Neural cell (in vitro differentiated cells): ENCODE results near the gene MYCBP2. TPM values are rescaled to one million over a fixed set of nuclear protein-coding genes. Genes with fewer than 3 reads are reported as not detected.
"Not testable (repeated sequence)": the region's sequence is repeated elsewhere in the genome, so short reads cannot be mapped to it uniquely, and the experiment has no call there.

Experiments used
- H2AFZ ChIP-seq: fragments of 200-600, 300-800 bp; sonication (generic), shearing (Covaris generic); 2 replicates; pipeline ENCODE4 v1.6.0; 2014; ENCODE audit warnings: low read depth, mild to moderate bottlenecking, antibody characterized with exemption, low read length, moderate library complexity
- H3F3A ChIP-seq: fragments of 200-600 bp; shearing (Covaris generic); 2 replicates; pipeline ENCODE4 v1.6.1; 2016; ENCODE audit warnings: mild to moderate bottlenecking, moderate library complexity, mixed read lengths, antibody characterized with exemption, low read length; ENCODE audit not compliant: insufficient read depth, poor library complexity, severe bottlenecking
- H3K27ac ChIP-seq: fragments of 200-600, 300-800 bp; sonication (generic), shearing (Covaris generic); 2 replicates; pipeline ENCODE4 v1.5.1; 2014; ENCODE audit warnings: mild to moderate bottlenecking, low read length, moderate library complexity
- H3K27me3 ChIP-seq: fragments of 300-800, 200-600 bp; sonication (generic), shearing (Covaris generic); 2 replicates; pipeline ENCODE4 v1.6.0; 2014; ENCODE audit warnings: mild to moderate bottlenecking, low read depth, low read length, moderate library complexity; ENCODE audit not compliant: insufficient read depth
- H3K36me3 ChIP-seq: fragments of 300-800, 200-600 bp; sonication (generic), shearing (Covaris generic); 2 replicates; pipeline ENCODE4 v1.5.1; 2014; ENCODE audit warnings: mild to moderate bottlenecking, antibody characterized with exemption, low read length, moderate library complexity; ENCODE audit not compliant: insufficient read depth
- H3K4me2 ChIP-seq: fragments of 300-800, 200-600 bp; sonication (generic), shearing (Covaris generic); 2 replicates; pipeline ENCODE4 v1.6.0; 2014; ENCODE audit warnings: mild to moderate bottlenecking, low read length
- H3K4me3 ChIP-seq: fragments of 300-800, 200-600 bp; sonication (generic), shearing (Covaris generic); 2 replicates; pipeline ENCODE4 v1.5.1; 2014; ENCODE audit warnings: mild to moderate bottlenecking, low read length, moderate library complexity
- H3K79me2 ChIP-seq: fragments of 200-600 bp; shearing (Covaris generic); replicated peaks from 2 replicates; pipeline ENCODE4 v1.6.0; 2014; ENCODE audit warnings: mild to moderate bottlenecking, low read length, moderate library complexity; ENCODE audit not compliant: insufficient read depth
- H3K9ac ChIP-seq: fragments of 300-800, 200-600 bp; sonication (generic), shearing (Covaris generic); 2 replicates; pipeline ENCODE4 v1.6.1; 2016; ENCODE audit warnings: mild to moderate bottlenecking, low read length, mixed read lengths
- H3K9me2 ChIP-seq: fragments of 200-600 bp; shearing (Covaris generic); 2 replicates; pipeline ENCODE4 v1.6.1; 2016; ENCODE audit warnings: mild to moderate bottlenecking, low read length, mixed read lengths; ENCODE audit not compliant: insufficient read depth
- H3K9me3 ChIP-seq: fragments of 200-600, 300-800 bp; sonication (generic), shearing (Covaris generic); 2 replicates; pipeline ENCODE4 v1.6.1; 2016; ENCODE audit warnings: mild to moderate bottlenecking, mixed run types, low read length, moderate library complexity, mixed read lengths
- H4K20me1 ChIP-seq: fragments of 200-600 bp; shearing (Covaris generic); 2 replicates; pipeline ENCODE4 v1.6.1; 2016; ENCODE audit warnings: mild to moderate bottlenecking, mixed run types; ENCODE audit not compliant: insufficient read depth
- EP300 ChIP-seq: fragments of 450-650 bp; conservative IDR thresholded peaks from 2 replicates; pipeline ENCODE4 v1.6.1; 2014; ENCODE audit warnings: antibody characterized with exemption, mild to moderate bottlenecking, moderate library complexity; ENCODE audit not compliant: poor library complexity, severe bottlenecking
- EZH2 ChIP-seq: fragments of 200-600, 300-800 bp; shearing (Covaris generic), sonication (generic); IDR thresholded peaks from 2 replicates; pipeline ENCODE4 v1.6.1; 2014; ENCODE audit warnings: antibody characterized with exemption, low read length, borderline replicate concordance, mild to moderate bottlenecking; ENCODE audit not compliant: insufficient read depth, poor library complexity, severe bottlenecking
- MXI1 ChIP-seq: fragments of 450-650 bp; conservative IDR thresholded peaks from 2 replicates; pipeline ENCODE4 v1.6.1; 2014; ENCODE audit warnings: antibody characterized with exemption, mild to moderate bottlenecking; ENCODE audit not compliant: poor library complexity, severe bottlenecking
- RAD21 ChIP-seq: fragments of 450-650 bp; conservative IDR thresholded peaks from 2 replicates; pipeline ENCODE4 v1.6.1; 2014; ENCODE audit warnings: antibody characterized with exemption, mild to moderate bottlenecking, moderate library complexity
- SMC3 ChIP-seq: fragments of 450-650 bp; conservative IDR thresholded peaks from 2 replicates; pipeline ENCODE4 v1.6.1; 2014; ENCODE audit warnings: antibody characterized with exemption, mild to moderate bottlenecking, moderate library complexity; ENCODE audit not compliant: poor library complexity
- TAF1 ChIP-seq: IDR thresholded peaks from 2 replicates; pipeline ENCODE4 v1.6.1; 2012; ENCODE audit warnings: low read depth
- polyA plus RNA-seq: library from polyadenylated mRNA; depleted of rRNA; stranded (reverse); fragments of >200 nt; gene quantifications from 2 replicates; pipeline ENCODE4 v1.2.3, GENCODE V29; 2014
- TF ChIP-seq, protein P1 (sequence below): fragments of 450-650 bp; IDR thresholded peaks from 2 replicates; pipeline ENCODE4 v1.5.1; 2014; ENCODE audit warnings: antibody characterized with exemption, mild to moderate bottlenecking, moderate library complexity; ENCODE audit not compliant: poor library complexity, severe bottlenecking
- TF ChIP-seq, protein P2 (sequence below): IDR thresholded peaks from 2 replicates; pipeline ENCODE4 v1.6.1; 2012; ENCODE audit warnings: borderline replicate concordance

The MYCBP2 gene
- polyA plus RNA-seq, 1 donor from 2014 or later, result 135 TPM

DNA sequence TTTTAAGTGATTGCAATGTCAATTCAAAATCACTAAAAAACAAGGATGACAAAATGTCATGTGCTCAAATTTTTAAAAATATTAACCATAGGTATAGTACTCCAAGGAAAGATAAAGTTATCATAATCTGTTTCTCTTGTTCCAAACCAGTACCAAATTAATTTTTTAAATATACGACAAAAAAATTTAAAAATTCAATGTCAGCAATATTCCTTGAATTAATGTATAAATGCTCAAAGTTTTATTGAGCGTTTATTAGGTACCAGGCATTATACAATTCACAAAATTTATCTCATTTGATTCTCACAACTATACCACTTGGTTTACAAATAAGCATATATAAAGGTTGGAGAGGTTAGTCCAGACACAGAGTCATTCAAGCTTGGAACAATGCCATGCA, 64.7 kb downstream of the MYCBP2 start:
- H3F3A ChIP-seq, result no peaks in the 10 kb centered on the region
- H4K20me1 ChIP-seq, result no peaks in the 10 kb centered on the region
- H3K27me3 ChIP-seq, result no peaks in the 10 kb centered on the region
- H3K9me2 ChIP-seq, result no peaks in the 10 kb centered on the region
- H3K79me2 ChIP-seq, result no peaks in the 10 kb centered on the region
- no peak overlapping the region for H3K4me3 ChIP-seq
- H3K9me3 ChIP-seq, result no peaks in the 10 kb centered on the region
- no peak overlapping the region for H2AFZ ChIP-seq
- no peak overlapping the region for H3K4me2 ChIP-seq
- H3K36me3 ChIP-seq, result peaks cover 5% of the 10 kb centered on the region
- no peak overlapping the region for H3K27ac ChIP-seq
- no peak overlapping the region for H3K9ac ChIP-seq
- TF ChIP-seq EP300 (no peak), RAD21 (no peak), SMC3 (no peak), TAF1 (no peak), EZH2 (no peak)

DNA sequence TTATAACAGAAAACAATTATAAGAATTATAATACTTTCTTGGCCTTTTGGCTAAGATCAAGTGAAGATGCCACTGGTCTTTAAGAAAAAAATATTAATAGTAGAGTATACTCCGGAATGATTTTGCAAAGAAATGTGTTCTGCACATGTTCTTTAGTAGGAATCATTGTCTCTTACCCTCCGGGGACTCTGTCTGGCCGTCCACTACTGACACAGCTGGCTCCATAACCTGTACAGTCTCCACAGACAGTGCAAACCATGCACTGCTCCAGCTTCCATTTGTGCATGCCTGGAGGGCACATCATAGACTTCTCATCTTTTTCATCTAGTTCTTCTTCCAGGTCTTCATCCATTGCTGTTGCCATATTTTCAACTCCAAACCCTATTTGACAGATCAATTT, 75.9 kb downstream of the MYCBP2 start:
- Histone ChIP-seq H3K9me3 (no peaks in the 10 kb centered on the region), H3K27ac (no peak overlapping the region), H3K9ac (no peak overlapping the region), H3K79me2 (no peaks in the 10 kb centered on the region), H3K4me3 (no peak overlapping the region), H3K36me3 (no peaks in the 10 kb centered on the region), H3K4me2 (no peak overlapping the region), H4K20me1 (no peaks in the 10 kb centered on the region), H3K27me3 (no peaks in the 10 kb centered on the region), H3F3A (no peaks in the 10 kb centered on the region), H3K9me2 (no peaks in the 10 kb centered on the region), H2AFZ (no peak overlapping the region)
- TF ChIP-seq MXI1 (no peak), EZH2 (no peak), TAF1 (no peak), EP300 (no peak)
- TF ChIP-seq, protein P1, sequence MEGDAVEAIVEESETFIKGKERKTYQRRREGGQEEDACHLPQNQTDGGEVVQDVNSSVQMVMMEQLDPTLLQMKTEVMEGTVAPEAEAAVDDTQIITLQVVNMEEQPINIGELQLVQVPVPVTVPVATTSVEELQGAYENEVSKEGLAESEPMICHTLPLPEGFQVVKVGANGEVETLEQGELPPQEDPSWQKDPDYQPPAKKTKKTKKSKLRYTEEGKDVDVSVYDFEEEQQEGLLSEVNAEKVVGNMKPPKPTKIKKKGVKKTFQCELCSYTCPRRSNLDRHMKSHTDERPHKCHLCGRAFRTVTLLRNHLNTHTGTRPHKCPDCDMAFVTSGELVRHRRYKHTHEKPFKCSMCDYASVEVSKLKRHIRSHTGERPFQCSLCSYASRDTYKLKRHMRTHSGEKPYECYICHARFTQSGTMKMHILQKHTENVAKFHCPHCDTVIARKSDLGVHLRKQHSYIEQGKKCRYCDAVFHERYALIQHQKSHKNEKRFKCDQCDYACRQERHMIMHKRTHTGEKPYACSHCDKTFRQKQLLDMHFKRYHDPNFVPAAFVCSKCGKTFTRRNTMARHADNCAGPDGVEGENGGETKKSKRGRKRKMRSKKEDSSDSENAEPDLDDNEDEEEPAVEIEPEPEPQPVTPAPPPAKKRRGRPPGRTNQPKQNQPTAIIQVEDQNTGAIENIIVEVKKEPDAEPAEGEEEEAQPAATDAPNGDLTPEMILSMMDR, result no peak
- TF ChIP-seq, protein P2, sequence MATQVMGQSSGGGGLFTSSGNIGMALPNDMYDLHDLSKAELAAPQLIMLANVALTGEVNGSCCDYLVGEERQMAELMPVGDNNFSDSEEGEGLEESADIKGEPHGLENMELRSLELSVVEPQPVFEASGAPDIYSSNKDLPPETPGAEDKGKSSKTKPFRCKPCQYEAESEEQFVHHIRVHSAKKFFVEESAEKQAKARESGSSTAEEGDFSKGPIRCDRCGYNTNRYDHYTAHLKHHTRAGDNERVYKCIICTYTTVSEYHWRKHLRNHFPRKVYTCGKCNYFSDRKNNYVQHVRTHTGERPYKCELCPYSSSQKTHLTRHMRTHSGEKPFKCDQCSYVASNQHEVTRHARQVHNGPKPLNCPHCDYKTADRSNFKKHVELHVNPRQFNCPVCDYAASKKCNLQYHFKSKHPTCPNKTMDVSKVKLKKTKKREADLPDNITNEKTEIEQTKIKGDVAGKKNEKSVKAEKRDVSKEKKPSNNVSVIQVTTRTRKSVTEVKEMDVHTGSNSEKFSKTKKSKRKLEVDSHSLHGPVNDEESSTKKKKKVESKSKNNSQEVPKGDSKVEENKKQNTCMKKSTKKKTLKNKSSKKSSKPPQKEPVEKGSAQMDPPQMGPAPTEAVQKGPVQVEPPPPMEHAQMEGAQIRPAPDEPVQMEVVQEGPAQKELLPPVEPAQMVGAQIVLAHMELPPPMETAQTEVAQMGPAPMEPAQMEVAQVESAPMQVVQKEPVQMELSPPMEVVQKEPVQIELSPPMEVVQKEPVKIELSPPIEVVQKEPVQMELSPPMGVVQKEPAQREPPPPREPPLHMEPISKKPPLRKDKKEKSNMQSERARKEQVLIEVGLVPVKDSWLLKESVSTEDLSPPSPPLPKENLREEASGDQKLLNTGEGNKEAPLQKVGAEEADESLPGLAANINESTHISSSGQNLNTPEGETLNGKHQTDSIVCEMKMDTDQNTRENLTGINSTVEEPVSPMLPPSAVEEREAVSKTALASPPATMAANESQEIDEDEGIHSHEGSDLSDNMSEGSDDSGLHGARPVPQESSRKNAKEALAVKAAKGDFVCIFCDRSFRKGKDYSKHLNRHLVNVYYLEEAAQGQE, result no peak

DNA sequence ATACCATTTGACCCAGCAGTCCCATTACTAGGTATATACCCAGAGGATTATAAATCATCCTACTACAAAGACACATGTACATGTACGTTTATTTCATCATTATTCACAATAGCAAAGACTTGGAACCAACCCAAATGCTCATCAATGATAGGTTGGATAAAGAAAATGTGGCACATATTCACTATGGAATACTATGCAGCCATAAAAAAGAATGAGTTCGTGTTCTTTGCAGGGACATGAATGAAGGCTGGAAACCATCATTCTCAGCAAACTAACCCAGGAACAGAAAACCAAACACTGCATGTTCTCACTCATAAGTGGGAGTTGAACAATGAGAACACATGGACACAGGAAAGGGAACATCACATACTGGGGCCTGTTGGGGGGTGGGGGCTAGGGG, 81.7 kb downstream of the MYCBP2 start:
- H4K20me1 ChIP-seq, H3K9me3 ChIP-seq, H3K4me3 ChIP-seq, H3F3A ChIP-seq, H3K27me3 ChIP-seq, H3K9me2 ChIP-seq, H3K9ac ChIP-seq, H3K27ac ChIP-seq, H3K36me3 ChIP-seq, H3K79me2 ChIP-seq, H3K4me2 ChIP-seq, H2AFZ ChIP-seq: not testable (repeated sequence)
